Activated gamma-delta T cell treated with Interleukin-2 at 50 U/mL for 16 hours (primary cell): ENCODE data around the gene GABRR1.
A peak's percentile ranks its signal among the peaks of the same experiment; 100 is the strongest.
"Not testable (repeated sequence)": the region's sequence is repeated elsewhere in the genome, so short reads cannot be mapped to it uniquely, and the experiment has no call there.

ENCODE experiments used
- DNase-seq: peaks from one replicate; pipeline ENCODE4 v3.0.0-alpha.2; 2020

Gene GABRR1

DNA sequence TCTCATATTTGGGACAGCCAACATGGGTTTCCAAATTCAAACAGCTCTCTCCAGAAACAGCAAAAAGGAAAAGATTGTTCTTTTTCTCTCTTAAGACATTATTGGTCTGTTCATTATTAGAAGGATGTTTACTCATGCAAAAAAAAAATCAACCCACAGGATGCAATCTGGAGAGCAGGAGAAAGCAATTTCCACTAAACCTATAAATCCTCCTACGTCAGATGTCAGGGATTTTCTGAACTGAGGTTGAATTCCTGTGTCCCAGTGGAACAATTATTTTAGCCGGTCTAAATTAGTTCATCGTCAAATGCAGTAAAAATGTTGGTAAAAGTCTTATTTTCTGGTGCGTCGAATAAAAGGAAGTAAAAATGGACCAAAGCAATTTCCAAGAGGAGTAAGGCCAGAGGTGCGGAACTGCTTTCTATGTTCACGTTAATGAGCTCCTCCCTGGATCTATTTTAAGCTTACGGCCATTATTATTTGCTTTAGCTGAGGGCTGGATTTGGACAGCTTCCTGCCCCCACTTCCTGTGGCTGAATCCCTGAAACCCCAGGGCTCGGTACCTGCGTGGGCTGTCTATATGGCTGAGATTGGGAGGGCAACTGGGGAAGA lies at the start of gene GABRR1:
Gene GABRR1 (minus strand): TSS at position 60 of the 612 bp plus-strand sequence. CDS start 36 bp downstream, at position 24.
- DNase-seq: no peak

DNA sequence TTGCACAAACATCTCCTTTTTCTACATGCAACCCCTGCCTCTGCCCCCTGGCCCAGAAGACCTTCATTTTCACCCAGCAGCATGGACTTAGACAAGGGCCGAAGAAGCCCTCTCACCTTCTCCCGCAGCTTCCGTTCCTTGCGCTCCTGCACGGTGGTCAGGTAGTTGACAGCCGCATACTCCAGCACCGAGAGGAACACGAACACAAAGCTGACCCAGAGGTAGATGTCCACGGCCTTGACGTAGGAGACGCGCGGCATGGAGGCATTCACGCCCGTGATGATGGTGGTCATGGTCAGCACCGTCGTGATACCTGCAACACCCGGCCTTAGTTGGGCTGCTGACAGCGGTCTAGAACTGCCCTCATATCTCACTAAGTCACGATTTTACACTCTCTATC lies 47.1 kb upstream of the GABRR1 start:
- DNase-seq: no peak

DNA sequence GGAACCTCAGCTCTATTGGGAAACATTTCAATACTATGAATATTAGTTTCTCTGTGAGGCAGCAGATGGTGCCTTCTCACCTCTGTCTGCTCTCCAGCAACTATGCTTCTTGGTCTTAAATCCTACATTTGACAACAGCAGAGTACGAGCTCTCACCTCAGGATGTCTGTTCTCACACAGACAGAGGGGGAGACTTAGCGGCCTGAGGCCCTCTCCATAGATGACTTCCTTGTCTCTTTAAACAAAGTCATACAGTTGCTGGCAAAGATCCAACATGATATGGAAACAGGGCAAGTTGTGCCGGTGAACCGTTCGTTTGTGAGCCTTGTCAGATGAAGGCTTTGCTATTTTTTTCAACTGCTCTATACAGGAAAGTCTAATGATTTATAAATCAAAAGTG lies 43.7 kb upstream of the GABRR1 start:
- DNase-seq: no peak

DNA sequence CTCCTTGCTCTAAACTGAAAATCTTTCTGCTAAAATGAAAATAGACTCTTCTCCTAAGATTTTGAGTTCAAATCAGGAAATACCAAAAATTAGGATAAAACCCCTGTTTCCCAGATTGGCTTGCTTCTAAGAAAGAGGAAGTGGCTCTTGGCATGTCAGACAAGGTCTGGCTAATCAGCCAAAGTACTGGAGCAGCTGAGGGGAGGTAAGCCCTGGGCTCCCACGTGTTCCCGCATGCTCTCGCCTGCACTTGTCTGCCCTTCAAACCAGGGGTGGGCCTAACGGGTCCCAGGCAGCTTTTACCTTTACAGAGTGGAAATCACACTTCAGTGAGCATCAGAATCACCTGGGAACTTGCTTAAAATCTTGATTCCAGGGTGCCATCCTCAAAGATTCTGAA lies 43.2 kb upstream of the GABRR1 start:
- DNase-seq: no peak

DNA sequence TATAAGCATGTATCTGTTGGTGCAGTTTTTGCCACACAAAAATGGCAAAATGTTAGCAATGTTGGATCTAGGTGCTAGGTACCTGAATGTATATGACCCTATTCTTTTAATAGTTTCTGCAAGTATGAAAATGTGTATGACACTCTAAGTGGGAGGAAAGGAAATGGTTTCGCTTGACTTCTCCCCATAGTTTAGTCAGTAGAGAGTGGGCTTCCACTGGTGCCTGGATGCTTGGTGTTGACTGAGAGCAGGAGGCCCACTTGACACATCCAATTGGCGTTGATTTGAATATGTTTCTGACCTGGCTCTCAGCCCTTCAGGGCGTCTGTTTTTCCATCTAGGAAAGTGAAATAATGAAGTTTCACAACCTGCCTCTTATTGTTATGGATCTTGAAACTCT lies 41.8 kb upstream of the GABRR1 start:
- DNase-seq: no peak

DNA sequence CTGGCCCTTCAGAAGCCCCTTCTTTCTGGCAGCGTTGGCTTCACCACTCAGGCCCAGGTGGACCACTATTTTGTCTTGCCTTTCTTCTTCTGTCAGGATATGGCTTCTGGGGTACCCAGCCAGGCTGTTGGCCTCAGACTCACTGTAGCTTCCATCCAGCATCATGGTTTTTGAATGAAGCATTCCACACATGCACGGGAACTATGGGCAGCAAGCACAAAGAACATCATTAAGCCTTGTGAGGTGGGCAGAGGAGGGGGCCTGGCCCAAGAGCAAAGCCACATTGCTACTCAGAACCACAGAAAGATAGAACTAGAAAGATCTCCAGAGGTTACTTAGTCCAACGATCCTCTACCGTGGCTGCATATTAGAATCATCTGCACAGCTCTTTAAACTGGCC lies 40.6 kb upstream of the GABRR1 start:
- no peak for DNase-seq

DNA sequence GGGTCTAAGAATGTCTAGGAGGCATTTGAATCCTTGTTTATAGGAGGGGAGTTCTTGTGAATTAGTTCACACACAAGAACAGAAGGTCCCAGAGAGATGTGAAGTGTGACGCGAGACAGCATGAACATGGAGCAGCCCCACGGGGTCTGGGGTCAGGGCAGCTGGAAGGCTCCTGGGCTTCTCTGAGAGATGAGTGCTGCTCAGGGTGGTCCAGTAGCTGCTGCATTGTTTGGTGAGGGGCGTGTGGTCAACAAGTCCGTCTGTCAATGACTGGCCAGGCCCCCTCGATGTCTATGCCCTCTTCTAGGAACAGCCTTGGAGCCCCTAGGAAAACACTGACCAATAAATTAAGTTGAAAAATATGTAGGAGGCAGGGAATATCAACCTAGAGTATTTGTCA lies 40.2 kb upstream of the GABRR1 start:
- no peak for DNase-seq

DNA sequence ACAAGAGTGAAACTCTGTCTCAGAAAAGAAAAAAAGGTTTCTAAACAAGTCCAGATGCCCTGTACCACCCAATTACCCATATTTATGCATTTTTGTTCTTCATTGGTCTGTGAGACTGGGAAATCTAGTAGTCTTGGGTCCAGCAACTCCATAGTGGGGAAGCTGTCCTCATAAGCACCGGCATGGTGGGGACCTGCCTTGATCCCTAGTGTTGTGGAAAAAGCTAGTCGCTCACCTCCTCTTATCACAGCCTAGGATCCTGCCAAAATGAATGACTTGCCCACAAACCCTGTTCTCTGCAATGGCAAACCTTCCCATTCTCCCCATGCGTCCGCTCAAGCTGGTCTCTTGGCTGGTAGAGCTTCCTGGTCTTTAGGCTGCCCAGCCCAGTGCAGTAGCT lies 38.3 kb upstream of the GABRR1 start:
- DNase-seq: no peak

DNA sequence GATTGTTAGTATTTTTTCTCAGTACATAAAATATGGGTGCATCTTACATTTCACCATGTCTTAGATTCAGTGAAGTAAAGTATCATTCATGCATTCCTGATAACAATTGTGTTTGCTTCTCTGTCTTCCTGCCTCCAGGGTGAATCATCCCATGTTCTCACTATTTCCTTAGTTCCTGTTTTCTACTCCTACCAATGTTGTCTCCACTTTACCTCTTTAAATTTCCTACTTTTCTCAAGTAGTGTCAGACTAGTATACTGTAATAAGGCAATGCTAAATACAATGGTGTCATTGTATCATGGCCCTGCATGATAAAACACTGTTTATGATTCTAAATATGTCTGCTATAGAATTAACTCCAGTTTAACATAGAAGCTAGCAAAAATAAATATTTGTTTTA lies 37.4 kb upstream of the GABRR1 start:
- DNase-seq: no peak

DNA sequence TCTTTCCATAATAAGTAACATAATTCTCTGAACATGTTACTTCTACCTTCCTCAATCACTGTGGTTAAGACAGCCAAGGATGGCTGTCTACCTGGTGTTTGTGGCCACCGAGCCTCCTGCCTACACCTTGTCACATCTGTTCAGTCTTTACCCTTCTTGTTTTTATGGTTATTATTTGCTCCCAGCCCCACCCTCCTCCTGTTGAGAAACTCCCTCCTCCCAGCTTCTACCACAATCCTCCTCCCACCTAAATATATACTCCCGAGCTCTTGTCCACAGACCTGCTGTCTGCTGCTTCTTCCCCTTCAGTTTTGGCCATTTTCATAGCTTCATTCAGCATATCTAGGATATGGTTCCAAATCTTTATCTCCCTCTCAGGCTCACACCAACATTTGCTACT lies 35.7 kb upstream of the GABRR1 start:
- no peak for DNase-seq

DNA sequence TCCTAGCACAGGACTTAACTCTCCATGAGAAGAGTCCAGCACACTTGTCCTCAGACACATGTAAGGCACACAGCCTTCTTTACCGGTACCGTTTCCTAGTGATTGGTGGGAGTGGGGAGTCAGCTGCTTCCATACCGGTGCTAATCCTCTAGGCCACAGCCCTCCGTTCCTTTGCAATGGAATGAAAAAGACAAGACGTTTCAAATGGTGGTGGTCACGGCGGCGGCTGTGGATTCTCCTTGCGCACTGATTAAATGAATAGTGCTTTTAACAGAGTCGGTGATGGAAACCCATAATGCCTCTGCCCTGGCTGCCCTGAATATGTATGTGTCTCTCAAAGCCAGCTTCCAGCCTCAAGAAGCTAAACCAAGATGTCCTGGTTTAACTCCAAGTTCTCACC lies 34.8 kb upstream of the GABRR1 start:
- no peak for DNase-seq

DNA sequence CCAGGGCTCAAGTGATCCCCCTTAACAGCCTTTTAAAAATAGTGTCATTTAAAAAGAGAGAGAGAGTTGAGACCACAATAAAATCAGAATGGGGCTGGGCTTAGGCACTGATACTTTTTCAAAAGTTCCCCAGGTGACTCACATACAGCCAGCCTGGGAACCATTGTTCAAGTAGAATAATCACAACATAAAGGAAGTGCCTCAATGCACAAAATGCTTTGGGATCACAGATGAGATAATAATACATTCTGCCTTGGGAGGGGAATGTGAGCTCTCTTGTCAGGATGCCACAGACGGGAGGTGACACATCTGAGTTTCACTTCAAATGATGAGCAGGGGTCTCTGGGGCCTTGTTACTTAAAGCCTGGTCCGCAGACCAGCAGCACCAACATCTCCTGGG lies 34.0 kb upstream of the GABRR1 start:
- DNase-seq: no peak

DNA sequence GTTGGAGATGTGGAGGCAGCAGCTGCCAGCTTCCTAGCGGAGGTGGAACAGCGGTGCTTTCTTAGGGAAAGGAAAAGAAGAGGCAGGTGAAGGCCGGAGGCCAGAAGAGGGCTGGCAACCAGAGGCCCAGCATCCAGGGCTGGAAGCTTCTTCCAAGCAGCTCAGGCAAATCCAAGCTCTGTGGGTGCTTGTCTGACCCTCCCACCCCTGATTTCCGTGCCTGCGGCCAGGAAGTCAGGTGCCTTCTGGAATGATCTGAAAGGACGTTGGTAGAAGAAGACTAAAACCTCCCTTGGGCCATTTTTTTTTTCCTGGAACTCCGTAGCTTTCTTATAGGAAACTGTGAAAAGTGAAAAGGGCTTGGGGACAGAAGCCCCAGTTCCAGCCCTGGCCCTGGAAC lies 33.1 kb upstream of the GABRR1 start:
- no peak for DNase-seq

DNA sequence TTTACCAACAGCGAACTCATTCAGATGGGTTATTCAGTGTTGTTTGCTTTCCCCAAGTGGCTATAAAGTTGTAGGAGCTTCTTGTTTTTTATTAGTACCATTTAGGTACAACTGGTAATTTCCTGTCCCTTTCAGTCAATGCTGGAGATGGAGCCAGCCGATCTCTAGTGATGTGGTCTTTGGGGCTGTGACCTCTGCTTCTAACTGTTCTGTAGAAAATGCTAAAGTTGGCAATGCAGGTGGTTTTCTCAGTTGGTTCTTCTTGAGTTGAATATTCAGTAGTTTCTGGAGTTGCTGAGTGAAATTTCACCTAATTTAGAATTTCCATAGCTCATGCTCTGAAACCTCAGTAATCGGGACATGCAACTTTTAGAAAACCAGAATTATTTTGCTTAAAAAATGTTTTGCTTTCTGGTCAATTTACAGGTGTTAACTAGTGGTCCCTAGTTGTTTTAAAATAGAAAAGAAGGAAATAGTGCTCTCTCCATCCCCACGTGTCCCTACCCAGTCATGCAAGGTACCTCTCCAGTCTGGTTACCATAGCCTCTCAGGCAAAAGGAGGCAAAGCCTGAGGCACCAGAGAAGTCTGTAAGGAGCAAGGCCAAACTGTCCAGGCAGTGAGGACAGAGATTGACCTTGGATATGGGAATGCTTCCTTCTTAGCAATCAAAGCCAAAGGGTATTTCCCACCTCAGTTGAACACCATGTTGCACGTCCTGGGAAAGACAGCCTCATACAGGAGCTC lies 27.3 kb upstream of the GABRR1 start:
- DNase-seq: no peak

DNA sequence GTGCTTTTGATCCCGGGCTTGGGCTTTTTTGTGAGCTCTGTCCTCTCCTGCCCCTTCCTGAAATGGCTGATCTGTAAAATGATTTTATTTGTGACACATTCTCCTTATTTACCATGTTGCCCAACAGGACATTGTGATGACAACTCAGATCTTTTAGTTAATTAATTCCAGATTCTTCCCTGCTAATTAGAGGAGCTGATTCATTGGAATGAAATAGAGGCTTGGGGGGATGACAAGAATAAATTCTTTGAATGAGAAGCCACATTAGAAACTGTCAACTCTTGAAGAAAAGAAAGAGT lies 26.1 kb upstream of the GABRR1 start:
- no peak for DNase-seq

DNA sequence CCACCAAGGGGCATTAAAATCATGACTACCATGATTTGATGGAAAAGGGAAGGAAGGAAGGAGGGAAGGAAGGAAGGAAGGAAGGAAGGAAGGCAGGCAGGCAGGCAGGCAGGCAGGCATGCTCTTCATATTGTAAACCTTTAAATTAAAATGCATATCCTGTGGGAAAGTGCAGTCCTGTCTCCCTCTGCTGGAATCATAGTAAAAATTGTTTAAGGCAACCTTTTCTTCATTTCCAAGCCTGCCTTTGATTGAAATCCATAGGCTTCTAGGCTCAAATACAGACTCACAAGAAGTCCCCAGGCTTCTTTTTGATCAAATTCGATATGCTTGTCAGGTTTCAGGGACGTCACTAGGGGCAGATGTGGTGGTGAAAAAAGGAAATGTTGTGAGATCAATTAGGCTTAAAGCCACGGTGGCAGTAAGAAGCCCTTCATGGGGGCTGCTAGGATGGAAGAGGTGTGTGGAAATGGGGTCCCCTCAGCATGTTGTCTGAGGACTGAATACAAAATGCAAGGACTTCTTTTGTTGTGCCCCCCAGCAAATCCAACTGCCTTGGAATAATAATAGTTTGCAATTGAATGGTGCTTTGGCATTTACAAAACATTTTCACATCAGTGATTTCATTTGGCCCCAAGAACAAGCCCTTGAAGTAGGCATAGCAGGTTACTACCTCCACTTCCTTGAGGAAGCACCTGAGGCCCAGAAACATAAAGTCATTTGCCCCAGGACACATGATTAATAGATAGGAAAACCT lies 25.6 kb upstream of the GABRR1 start:
- DNase-seq: no peak

DNA sequence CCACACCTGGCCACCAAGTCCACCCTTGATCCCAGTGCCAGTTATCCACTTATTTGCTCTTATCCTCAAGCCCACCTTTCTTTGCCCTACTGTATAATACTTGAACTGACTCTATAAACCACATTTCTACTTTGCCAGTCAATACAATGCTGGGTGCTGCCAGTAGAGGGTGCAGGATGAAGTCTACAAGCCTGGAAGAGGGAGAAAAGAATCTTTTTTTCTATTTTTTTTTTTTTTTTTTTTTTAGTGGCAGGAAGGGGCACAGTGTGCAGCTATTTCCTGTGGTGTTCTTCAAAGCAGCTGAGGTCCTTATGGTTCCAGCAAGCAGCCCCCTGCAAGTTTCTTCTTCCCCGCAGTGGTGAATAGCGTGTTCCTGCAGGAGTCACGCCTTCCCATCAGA lies 22.2 kb upstream of the GABRR1 start:
- peak; percentile 35 for DNase-seq

DNA sequence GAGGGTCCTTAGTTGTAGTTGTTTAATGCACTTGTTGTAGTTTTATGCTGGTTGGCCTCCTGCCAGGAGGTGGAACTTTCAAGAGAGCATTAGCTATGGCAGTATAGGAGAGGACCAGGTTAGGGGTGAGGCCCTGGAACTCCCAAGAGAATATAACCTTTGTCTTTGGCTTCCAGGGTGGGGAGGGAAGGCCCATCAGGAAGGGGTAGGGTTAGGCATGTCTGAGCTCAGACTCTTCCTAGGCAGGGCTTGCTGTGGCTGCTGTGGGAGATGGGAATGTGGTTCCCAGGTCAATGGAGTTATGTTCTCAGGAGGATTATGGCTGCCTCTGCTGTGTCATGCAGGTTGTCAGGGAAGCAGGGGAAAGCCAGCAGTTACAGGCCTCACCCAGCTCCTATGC lies 20.0 kb upstream of the GABRR1 start:
- no peak for DNase-seq

DNA sequence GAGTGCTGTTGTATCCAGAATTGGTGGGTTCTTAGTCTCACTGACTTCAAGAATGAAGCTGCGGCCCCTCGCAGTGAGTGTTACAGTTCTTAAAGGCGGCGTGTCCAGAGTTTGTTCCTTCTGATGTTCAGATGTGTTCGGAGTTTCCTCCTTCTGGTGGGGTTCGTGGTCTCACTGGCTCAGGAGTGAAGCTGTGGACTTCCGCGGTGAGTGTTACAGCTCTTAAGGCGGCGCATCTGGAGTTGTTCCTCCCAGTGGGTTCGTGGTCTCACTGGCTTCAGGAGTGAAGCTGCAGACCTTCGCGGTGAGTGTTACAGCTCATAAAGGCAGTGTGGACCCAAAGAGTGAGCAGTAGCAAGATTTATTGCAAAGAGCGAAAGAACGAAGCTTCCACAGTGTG lies 16.4 kb upstream of the GABRR1 start:
- not testable (repeated sequence) for DNase-seq

DNA sequence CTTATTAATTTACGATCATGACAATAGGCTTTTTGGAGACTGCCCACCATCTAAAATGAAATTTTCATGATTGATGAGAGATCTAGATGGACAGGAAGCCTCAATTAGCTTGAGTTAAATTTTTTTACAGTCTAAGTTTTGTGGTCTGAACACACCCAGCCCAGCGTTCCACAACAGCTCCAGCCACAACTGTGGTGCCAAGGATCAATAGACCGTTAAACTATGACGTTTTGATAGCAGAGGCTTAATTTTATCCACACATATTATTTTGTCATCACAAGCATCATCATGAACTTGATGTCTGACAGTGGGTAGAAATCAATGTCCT lies 5.5 kb upstream of the GABRR1 start:
- no peak for DNase-seq

DNA sequence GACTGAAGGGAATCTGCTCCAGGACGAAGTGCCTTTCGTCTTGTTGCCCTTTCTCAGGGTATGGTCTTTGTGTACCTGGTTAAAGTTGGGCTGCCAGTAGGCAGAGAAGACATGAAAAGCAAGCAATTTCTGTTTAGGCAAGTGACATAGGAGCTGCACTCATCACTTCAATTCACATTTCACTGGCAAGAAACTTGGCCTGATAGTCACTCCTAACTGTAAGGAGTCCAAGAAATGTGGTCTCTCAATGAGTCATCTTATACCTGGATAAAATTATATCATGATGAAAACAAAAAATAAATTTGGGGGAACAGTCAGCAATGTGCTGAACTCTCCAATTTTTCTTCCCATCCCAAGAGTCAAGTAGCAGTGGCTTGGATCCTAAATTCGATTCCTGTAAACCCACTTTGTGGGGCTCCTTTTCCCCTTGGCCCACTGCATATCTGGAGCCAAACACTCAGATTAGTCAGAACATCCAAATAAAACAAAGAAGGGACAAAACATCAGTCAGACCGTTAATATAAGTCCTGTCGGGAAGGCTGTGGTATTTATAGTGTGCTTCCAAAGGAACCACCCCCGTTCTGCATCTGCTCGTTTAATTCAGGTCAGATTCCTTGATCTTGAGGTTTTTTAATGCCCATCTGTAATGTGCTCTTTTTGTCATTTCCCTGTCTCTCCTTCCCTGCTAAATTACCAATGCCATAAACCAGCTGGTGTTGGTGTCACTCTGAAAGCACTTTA lies 5.0 kb upstream of the GABRR1 start:
- DNase-seq: no peak

DNA sequence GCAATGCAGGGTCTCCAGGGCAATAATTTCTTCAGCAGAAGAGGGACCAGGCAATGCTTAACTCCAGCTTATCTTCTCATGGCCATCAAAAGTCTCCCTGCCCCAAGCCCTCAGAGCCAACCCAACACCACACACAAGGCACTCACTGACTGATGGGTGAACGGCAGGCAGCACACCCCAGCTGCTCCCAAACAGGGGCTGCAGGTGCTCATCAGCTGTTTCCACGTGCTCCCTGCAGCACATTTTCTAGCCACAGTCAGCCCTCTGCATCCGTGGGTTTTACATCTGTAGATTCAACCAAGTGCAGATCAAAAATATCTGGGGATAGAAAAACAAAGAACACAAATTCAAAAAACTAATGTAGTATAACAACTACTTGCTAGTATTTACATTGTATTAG lies 4.0 kb upstream of the GABRR1 start:
- DNase-seq: no peak

DNA sequence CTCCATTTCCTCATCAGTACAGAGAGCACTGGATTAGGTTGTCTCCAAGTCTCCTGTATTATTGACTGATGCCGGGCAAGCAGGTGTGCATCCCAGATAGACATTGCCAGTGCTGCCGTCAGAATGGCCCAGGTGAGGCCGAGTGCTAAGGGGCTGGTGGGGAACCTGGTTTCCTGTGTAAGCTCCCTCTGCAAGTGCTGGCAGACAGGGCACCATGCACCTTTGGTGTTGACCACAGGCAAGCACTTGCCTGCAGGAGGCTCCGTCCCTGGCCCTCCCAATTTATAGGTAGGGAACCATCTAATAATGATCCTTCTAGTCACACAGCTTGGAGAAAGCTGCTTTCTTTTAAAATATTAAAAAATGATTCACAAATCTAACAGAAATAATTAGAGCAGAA lies 747 bp downstream of the GABRR1 start:
- DNase-seq: no peak

DNA sequence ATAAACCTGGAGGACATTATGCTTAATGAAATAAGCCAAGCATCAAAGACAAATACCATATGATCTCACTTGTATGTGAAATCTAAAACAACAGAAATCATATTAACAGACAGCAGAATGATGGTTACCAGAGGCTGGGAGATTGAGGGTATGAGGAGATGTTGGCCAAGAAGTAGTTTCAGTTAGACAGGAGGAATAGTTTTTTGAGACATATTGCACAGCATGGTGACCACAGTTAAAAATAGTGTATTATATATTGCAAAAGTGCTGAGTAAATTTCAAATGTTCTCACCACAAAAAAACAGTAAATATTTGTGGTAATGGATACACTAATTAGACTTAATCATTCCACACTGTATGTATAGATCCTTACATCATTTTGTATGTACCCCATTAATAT lies 1.8 kb downstream of the GABRR1 start:
- no peak for DNase-seq
